SK-N-MC (cell line): Measurements from ENCODE around the gene POLA1.

ENCODE experiments used
- DNase-seq: peaks from one replicate; pipeline ENCODE4 v3.0.0-alpha.2; 2011; ENCODE audit warnings: low read depth, low spot score
- H3K27ac ChIP-seq: fragments of 200-600 bp; sonication (generic); 2 replicates; pipeline ENCODE4 v1.5.1; 2016; ENCODE audit warnings: mixed run types
- H3K36me3 ChIP-seq: fragments of 200-600 bp; sonication (generic); 2 replicates; pipeline ENCODE4 v1.6.1; 2017; ENCODE audit warnings: antibody characterized with exemption, low read length, mixed read lengths; ENCODE audit not compliant: insufficient read depth
- H3K4me3 ChIP-seq: fragments of 200-600 bp; sonication (generic); 2 replicates; pipeline ENCODE4 v1.5.1; 2016
- H3K9ac ChIP-seq: fragments of 200-600 bp; sonication (generic); 2 replicates; pipeline ENCODE4 v1.8.0; 2017; ENCODE audit warnings: mixed run types, mixed read lengths; ENCODE audit not compliant: insufficient read length
- H3K9me3 ChIP-seq: fragments of 200-600 bp; sonication (generic); 2 replicates; pipeline ENCODE4 v1.6.1; 2017; ENCODE audit warnings: low read depth, mild to moderate bottlenecking, antibody characterized with exemption, low read length, moderate library complexity, mixed read lengths
- EZH2 ChIP-seq: fragments of 200-600 bp; sonication (generic); IDR thresholded peaks from one replicate; pipeline ENCODE4 v1.6.1; 2017; ENCODE audit warnings: antibody characterized with exemption
- FOXP2 ChIP-seq: optimal IDR thresholded peaks from 2 replicates; pipeline ENCODE3; 2011; ENCODE audit warnings: mild to moderate bottlenecking, moderate library complexity; ENCODE audit not compliant: insufficient read depth; ENCODE audit errors: extremely low read length, control extremely low read depth
- POLR2AphosphoS5 ChIP-seq: IDR thresholded peaks from 2 replicates; pipeline ENCODE4 v1.6.1; 2012; ENCODE audit warnings: mild to moderate bottlenecking, low read depth, low read length, borderline replicate concordance

Gene POLA1

DNA sequence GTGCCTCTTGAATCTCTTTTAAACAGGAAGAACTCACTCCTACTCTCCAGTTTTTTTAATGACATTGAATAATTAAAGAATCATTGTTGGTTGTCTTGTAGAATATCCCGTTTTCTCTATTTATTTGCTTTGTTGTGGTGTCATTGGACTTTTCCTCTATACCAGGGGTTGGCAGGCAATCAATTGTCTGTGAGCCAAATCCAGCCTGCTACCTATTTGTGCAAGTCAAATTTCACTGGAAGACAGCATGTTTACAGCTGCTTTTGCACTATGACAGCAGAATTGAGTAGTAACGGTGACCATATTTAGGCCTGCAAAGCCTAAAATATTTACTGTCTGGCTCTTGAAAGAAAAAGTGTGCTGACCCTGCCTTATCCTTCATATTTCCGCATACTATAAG, 34.8 kb downstream of the POLA1 start:
- peaks cover 49% of the 10 kb centered on the region for H3K36me3 ChIP-seq
- H3K27ac ChIP-seq: no peak overlapping the region
- H3K9me3 ChIP-seq: no peaks in the 10 kb centered on the region
- H3K4me3 ChIP-seq: no peak overlapping the region
- TF ChIP-seq EZH2 (no peak), POLR2AphosphoS5 (no peak), FOXP2 (no peak)
- no peak overlapping the region for H3K9ac ChIP-seq
- no peak for DNase-seq

- Histone ChIP-seq H3K9me3 (no peaks in the 10 kb centered on the region), H3K4me3 (no peak overlapping the region), H3K9ac (no peak overlapping the region), H3K36me3 (peaks cover 40% of the 10 kb centered on the region), H3K27ac (no peak overlapping the region)
- DNase-seq: no peak
- no peak for TF ChIP-seq EZH2
- TF ChIP-seq POLR2AphosphoS5: no peak
- no peak for TF ChIP-seq FOXP2
Observed at GRCh38 chrX:24732766-24733500, 39.2 kb downstream of the POLA1 start.

DNA sequence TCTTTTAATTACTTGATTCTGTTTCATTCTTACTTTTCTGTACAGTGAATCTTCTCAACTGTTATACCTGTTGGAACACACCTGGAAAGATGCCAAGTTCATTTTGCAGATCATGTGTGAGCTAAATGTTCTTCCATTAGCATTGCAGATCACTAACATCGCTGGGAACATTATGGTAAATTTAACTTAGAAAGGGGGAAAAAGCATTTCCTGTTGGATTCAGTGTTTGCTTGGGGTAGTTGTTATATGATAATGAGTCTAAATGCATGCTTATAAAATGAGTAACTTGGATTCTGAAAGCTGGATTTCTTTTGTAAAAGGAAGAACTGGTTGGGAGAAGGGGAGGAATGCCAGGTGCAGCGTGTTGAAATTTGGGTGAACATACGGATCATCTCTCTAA, 47.6 kb downstream of the POLA1 start:
- no peak for TF ChIP-seq FOXP2
- TF ChIP-seq POLR2AphosphoS5: no peak
- no peak for TF ChIP-seq EZH2
- H3K4me3 ChIP-seq: no peak overlapping the region
- DNase-seq: no peak
- peaks cover 29% of the 10 kb centered on the region for H3K36me3 ChIP-seq
- H3K9ac ChIP-seq: no peak overlapping the region
- no peaks in the 10 kb centered on the region for H3K9me3 ChIP-seq
- H3K27ac ChIP-seq: 0 out of 2 replicates have a peak overlapping the region, but pooled peaks have one; percentile 32

GRCh38 chrX:24748196-24748595, 54.5 kb downstream of the POLA1 start:
- H3K9me3 ChIP-seq: no peaks in the 10 kb centered on the region
- no peak overlapping the region for H3K4me3 ChIP-seq
- no peak overlapping the region for H3K27ac ChIP-seq
- peaks cover 38% of the 10 kb centered on the region for H3K36me3 ChIP-seq
- no peak overlapping the region for H3K9ac ChIP-seq
- no peak for TF ChIP-seq POLR2AphosphoS5
- DNase-seq: no peak

DNA sequence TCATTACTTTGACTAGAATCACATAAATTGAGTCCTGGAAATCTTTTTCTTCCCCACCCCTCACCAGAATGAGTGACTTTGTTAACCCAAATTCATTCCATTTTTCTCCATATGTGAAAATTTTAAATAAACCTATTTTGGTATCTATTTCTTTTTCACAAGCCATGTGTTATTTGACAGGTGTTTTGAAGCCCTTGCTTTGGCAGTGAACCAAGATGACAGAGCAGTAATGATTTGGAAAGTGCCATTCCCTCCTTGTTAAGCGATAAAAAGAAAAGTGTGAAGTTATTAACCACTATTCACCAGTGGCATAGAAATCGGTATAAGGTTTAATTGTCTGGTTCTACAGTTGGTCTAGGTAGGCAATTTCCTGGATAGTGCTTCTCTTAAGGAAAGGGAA, 66.1 kb downstream of the POLA1 start:
- Histone ChIP-seq H3K27ac (no peak overlapping the region), H3K4me3 (no peak overlapping the region), H3K9me3 (no peaks in the 10 kb centered on the region), H3K9ac (no peak overlapping the region), H3K36me3 (peaks cover 24% of the 10 kb centered on the region)
- TF ChIP-seq FOXP2: no peak
- TF ChIP-seq POLR2AphosphoS5: no peak
- TF ChIP-seq EZH2: no peak
- DNase-seq: no peak

DNA sequence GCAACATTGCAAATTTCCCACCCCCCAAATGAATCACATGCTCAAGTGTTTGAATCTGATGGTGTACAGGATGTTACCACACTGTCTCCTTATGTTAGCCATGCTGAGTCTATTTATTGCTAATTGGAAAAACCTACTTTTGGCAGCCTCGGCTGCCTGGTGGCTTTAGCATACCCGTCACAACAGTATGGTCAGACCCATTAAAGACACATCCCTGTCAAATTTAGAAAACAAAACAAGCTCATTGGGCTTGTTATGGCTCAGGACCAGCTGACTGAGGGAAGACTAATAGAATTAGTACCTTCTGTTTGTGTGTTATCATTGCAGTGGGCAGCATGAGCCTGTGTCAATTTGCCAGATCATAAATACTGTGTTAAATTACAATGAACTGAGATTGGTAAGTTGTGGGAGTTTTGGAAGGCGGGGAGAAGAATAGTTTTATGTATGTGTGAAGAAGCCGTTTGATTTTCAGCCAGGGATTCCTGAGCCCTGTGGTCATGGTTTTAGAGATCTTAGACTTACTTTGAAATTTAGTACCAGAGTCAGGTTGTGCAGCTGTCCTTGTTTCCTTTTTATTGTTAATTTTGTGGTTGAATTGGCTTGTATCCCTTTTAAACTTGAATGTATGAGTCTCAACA, 66.8 kb downstream of the POLA1 start:
- TF ChIP-seq FOXP2 (no peak), POLR2AphosphoS5 (no peak), EZH2 (no peak)
- H3K27ac ChIP-seq: peak overlapping the region; percentile 32; the same call in 1 of the 2 replicates
- no peak overlapping the region for H3K4me3 ChIP-seq
- no peak for DNase-seq
- no peak overlapping the region for H3K9ac ChIP-seq
- H3K36me3 ChIP-seq: peaks cover 26% of the 10 kb centered on the region
- no peaks in the 10 kb centered on the region for H3K9me3 ChIP-seq

DNA sequence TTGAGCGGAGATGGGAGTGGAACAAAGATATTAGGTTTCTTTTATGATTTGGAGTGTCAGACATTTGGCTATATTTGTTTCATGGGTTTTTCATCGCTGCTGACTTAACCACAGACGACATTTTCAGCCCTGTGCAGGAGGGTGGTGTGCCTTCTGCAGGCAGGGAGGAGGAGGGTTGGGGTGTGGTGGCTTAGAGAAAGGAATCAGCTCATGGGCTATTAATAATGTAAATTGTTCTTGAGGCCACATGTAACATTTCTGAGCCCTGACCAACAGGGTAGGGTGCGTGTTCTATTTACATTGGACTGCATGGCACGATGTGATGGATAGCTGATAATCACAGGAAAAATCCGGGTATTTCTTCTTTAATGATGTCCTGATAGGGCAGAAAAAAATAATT, 67.6 kb downstream of the POLA1 start:
- Histone ChIP-seq H3K27ac (peak overlapping the region; percentile 32; the same call in 1 of the 2 replicates), H3K9ac (no peak overlapping the region)
- TF ChIP-seq POLR2AphosphoS5 (no peak), FOXP2 (no peak), EZH2 (no peak)

GRCh38 chrX:24763989-24764388, 70.3 kb downstream of the POLA1 start:
- DNase-seq: no peak
- no peak for TF ChIP-seq EZH2
- TF ChIP-seq POLR2AphosphoS5: no peak
- no peak for TF ChIP-seq FOXP2
- H3K9me3 ChIP-seq: no peaks in the 10 kb centered on the region
- H3K27ac ChIP-seq: no peak overlapping the region
- H3K36me3 ChIP-seq: peaks cover 44% of the 10 kb centered on the region
- no peak overlapping the region for H3K9ac ChIP-seq
- H3K4me3 ChIP-seq: no peak overlapping the region

More for the DNA sequence above, 67.6 kb downstream of the POLA1 start:
- Histone ChIP-seq H3K9me3 (no peaks in the 10 kb centered on the region), H3K4me3 (no peak overlapping the region), H3K36me3 (peaks cover 35% of the 10 kb centered on the region)
- DNase-seq: no peak
